Esophagus (tissue), 2 donors: Measurements from ENCODE around the gene ZC3H12A. TPM values are rescaled to one million over a fixed set of nuclear protein-coding genes. Genes with fewer than 3 reads are reported as not detected.

ENCODE experiments used
- H3K27ac ChIP-seq, 2 donors: one replicate each; pipeline ENCODE4 v1.5.1; 2013; ENCODE audit warnings: low read depth in 2 of 2, mild to moderate bottlenecking in 2 of 2, inconsistent platforms in 1 of 2, low read length in 1 of 2, moderate library complexity in 1 of 2
- H3K27me3 ChIP-seq, 2 donors: one replicate each; pipeline ENCODE4 v1.6.1; 2013; ENCODE audit warnings: low read length in 2 of 2, control low read depth in 1 of 2, mild to moderate bottlenecking in 1 of 2; ENCODE audit not compliant: insufficient read depth in 2 of 2, control insufficient read depth in 1 of 2
- H3K36me3 ChIP-seq, 2 donors: one replicate each; pipeline ENCODE4 v1.6.1; 2013; ENCODE audit warnings: low read length in 1 of 2; ENCODE audit not compliant: control insufficient read depth in 2 of 2, insufficient read depth in 2 of 2
- H3K4me1 ChIP-seq, 2 donors: one replicate each; pipeline ENCODE4 v1.6.1; 2013; ENCODE audit warnings: low read length in 1 of 2; ENCODE audit not compliant: control insufficient read depth in 2 of 2, insufficient read depth in 2 of 2
- H3K4me3 ChIP-seq, 2 donors: one replicate each; pipeline ENCODE4 v1.5.1; 2013; ENCODE audit warnings: low read length in 2 of 2, mild to moderate bottlenecking in 2 of 2, low read depth in 1 of 2, moderate library complexity in 1 of 2
- H3K9me3 ChIP-seq, 2 donors: one replicate each; pipeline ENCODE4 v1.6.1; 2013; ENCODE audit warnings: mild to moderate bottlenecking in 2 of 2, low read depth in 1 of 2, low read length in 1 of 2, moderate library complexity in 1 of 2; ENCODE audit not compliant: control insufficient read depth in 2 of 2, insufficient read depth in 1 of 2
- WGBS, 2 donors: extraction: QIAGEN DNeasy Blood & Tissue Kit; methylation state at CpG; one replicate each; pipeline ENCODE4 v1.1.7; 2013; 5-methylcytosine and 5-hydroxymethylcytosine counted together
- polyA plus RNA-seq, 2 donors: library from polyadenylated mRNA; stranded (reverse); fragments of 200-250 nt; gene quantifications; one replicate each; pipeline ENCODE4 v1.2.3, GENCODE V29; 2013
- donor health status: healthy with polysubstance abuse.
- donor health status: Bipolar disorder and iron deficiency.

ZC3H12A gene
- 10 to 100 TPM; 17.6 to 25.3 TPM for polyA plus RNA-seq

DNA sequence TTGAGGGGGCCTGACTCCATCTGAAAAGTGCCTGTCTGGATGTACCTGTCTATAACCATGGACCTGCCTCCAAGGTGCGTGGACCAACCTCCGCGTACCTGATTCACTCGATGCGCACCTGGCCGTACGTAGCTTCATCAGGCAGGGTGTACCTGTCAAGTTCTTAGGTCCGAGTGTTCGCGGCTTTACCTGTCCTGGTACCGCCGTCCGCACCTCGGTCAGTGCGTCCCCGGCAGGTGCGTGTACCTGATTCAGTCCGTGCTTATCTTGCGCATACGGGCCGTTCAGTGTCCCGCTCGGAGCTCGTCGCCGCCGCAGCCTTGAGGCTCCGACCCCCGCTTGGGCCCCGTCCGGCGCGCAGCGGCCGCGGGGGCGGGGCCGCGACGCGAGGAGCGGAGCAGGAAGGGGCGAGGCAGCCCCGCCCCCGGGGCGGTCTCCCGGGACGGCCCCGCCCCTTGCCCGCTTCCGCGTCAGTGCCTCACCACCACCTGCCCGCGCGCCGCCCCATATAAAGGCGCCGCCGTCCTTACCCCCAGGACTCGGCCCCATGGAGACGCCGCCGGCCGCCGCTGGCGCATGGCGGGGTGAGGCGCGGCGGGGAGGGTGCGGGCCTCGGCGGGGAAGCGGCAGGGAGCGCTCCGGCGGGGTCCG, at the start of gene ZC3H12A:
Gene ZC3H12A, plus strand, starts transcription at position 535 of the 651 bp plus-strand sequence. CDS start 917 bp downstream, outside the sequence.
- peaks cover 13 to 44% of the 10 kb centered on the region in 2 donors for H3K4me1 ChIP-seq
- H3K27ac ChIP-seq: peak within 1 kb of the TSS; percentile 92 to 98
- peak within 1 kb of the TSS; percentile 70 for H3K4me3 ChIP-seq
- no peaks in the 10 kb centered on the region for H3K9me3 ChIP-seq
- WGBS, 2 donors: 1% methylated on average over 53 to 78 of the region's 78 CpGs
- H3K27me3 ChIP-seq: no peaks in the 10 kb centered on the region
- peaks cover 4 to 17% of the 10 kb centered on the region in 2 donors for H3K36me3 ChIP-seq

DNA sequence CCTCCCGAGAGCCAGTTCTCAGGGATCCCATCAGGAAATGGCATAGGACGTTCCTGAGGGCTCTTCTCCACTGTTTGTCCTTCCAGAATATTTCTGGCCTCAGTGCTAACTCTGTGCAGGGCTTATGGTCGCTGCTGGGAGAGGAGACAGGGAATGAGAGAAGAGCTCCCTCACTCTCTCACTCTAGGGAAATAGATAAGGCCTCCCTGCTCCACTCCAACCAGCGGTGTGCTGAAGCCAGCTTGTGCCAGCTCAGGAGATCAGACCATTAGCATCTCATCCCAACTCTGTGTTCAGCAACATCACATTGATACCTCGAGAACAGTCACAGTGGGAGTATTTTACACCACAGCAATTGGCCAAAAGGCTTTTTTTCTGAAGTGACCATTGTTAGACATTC, 49.2 kb upstream of the ZC3H12A start:
- H3K4me1 ChIP-seq: no peaks in the 10 kb centered on the region
- 44 to 49% methylated on average over 5 of the region's 5 CpGs for WGBS, 2 donors
- H3K27me3 ChIP-seq: peaks cover 0 to 3% of the 10 kb centered on the region in 2 donors
- no peak overlapping the region for H3K27ac ChIP-seq
- H3K4me3 ChIP-seq: no peak overlapping the region
- H3K9me3 ChIP-seq: no peaks in the 10 kb centered on the region
- no peaks in the 10 kb centered on the region for H3K36me3 ChIP-seq

DNA sequence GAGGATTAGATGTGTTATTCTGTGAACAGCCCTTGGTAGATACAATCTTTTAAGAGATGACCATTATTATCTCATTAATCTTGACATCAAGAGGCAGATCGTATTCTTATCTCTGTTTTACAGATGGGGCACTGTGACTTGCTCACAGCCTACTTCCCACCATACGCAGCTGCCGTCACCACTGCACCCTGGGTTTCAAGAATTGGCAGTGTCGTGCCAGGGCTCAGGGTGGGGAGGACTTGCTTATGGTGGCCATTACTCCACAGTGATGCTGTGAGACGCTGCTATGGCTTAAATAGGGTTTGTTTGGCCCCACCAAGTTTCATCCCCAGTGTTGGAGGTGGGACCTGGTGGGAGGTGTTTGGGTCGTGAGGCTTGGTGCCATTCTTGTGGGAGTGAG, 45.4 kb upstream of the ZC3H12A start:
- H3K4me3 ChIP-seq: no peak overlapping the region
- H3K27me3 ChIP-seq: peaks cover 0 to 4% of the 10 kb centered on the region in 2 donors
- no peaks in the 10 kb centered on the region for H3K36me3 ChIP-seq
- no peaks in the 10 kb centered on the region for H3K9me3 ChIP-seq
- H3K27ac ChIP-seq: no peak overlapping the region
- 51 to 53% methylated on average over 6 of the region's 6 CpGs for WGBS, 2 donors
- H3K4me1 ChIP-seq: no peaks in the 10 kb centered on the region

DNA sequence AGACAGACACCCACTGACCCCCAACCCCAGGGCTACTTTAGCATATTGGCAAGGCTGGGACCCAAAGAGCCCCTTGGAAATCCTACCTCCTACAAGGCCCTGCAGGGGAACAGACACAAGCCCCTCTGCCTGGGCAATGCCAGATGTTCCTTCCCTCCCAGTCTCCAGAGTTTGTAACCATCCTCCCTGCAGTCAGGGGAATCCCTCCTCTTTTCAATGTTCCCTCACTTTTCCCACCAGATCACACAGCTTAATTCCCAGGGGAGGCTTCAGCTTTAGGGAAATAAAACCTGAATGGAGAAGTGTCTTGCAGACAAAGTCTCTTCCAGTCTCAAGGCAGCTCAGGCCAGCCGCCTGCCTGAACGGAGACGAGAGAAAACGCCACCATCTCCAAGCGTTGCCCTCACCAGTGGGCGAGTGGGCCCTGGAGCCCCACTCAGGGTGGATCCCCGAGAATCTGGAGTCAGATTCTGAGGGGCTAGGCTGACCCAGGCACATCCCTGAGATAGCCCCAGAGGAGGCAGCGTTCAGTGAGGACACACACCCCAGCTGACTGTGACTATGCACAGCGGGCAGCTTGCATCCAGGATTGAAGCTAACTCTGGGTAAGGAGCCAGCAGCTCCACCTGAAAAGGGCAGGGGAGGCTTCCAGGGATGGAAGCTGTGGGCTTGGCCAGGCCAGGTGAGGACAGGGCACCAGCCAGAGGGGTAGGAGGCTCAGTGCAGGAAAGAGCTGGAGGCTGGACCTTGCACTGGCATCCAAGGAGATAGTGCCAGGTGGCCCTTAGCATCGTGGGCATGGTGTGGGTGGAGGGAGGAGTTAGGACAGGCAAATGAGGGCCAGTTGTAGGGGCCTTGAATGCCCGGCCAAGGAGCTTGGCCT, 44.0 kb upstream of the ZC3H12A start:
- 68 to 71% methylated on average over 11 of the region's 11 CpGs for WGBS, 2 donors
- Histone ChIP-seq H3K36me3 (no peaks in the 10 kb centered on the region), H3K9me3 (no peaks in the 10 kb centered on the region), H3K27ac (no peak overlapping the region), H3K4me1 (no peaks in the 10 kb centered on the region), H3K4me3 (no peak overlapping the region), H3K27me3 (peaks cover 0 to 2% of the 10 kb centered on the region in 2 donors)

DNA sequence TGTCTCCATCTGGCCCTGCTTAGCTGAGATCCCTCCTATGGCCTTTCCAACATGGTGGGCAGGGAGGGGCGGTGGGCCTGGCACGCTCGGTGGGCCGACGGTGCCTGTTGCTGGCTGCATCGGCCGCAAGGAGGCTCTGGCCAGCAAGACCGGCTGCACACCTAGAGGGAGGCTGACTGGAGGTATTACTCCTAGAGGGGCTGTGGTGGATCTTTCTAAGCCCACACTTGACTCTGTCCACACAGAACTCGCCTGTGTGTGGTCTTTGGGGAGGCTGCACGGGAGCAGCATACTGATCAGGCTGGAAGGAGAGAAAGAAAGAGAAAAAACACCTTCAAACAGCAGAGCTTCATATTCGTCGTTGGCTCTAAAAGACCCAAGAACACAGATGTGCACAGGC, 41.7 kb upstream of the ZC3H12A start:
- H3K4me3 ChIP-seq: no peak overlapping the region
- no peaks in the 10 kb centered on the region for H3K36me3 ChIP-seq
- 64 to 65% methylated on average over 12 of the region's 12 CpGs for WGBS, 2 donors
- peaks cover 0 to 5% of the 10 kb centered on the region in 2 donors for H3K27me3 ChIP-seq
- H3K27ac ChIP-seq: no peak overlapping the region
- no peaks in the 10 kb centered on the region for H3K9me3 ChIP-seq
- H3K4me1 ChIP-seq: no peaks in the 10 kb centered on the region

DNA sequence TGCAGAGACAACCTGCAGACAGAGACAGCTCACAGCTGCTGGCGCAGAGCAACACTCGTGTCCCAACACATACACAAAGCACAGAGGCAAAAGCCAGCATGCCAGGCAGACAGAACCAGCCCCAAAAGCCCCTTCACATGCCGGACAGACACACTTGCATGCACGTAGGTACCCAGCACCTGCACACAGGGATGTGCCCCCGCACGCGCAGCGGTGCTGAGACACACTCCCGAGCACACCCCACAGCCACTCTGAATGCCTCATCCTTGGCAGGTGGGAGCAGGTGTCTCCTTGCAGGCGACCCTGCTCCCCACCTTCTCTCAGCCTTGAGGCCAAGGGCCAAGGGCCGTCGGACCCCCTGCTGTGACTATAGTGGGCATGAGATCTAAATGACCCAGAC, 41.2 kb upstream of the ZC3H12A start:
- Histone ChIP-seq H3K27ac (no peak overlapping the region), H3K36me3 (no peaks in the 10 kb centered on the region), H3K27me3 (peaks cover 0 to 5% of the 10 kb centered on the region in 2 donors), H3K4me1 (no peaks in the 10 kb centered on the region), H3K4me3 (no peak overlapping the region), H3K9me3 (no peaks in the 10 kb centered on the region)
- WGBS, 2 donors: 61 to 67% methylated on average over 12 of the region's 12 CpGs

DNA sequence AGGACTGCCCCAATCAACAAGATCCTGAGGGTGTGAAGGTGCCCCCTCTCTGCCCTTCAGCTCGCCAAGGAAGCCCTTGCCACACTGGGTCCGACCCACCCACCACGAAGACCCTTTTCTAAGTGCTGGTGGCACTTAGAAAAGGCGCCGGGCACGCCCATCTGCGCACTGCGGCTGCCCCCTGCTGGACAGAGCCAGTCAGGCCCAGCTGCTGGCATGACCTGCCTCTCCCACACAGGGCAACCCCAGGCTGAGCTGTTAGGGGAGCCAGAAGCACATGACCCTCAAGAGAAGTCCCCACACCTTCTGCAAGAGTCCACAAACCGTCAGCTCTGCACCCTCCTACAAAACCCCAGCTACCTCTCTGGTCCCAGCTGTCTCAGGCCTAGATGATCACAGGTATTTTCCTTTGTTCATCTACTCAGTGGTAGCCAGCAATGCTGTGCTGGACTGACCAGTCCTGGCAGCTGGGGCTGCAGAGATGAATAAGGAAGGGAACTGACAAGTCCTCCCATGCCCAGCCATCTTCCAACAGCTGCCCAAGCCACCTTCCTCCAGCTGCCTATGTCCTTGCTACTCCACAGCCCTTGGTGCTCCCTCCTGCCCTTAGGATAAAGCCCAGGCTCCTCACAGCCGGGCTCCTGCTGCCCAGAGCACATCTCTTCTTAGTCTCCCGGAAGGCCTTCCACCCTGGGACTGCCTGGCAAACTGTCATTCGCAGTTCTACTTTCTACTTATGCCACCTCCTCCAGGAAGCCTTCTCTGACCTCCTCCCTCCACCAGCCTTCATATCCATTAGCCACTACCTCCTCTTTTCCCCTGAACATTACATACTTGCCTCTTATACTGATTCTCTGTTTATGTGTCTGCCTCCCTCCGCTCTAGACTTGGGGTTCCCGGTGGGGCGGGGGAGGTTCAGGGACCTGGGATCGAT, 39.8 kb upstream of the ZC3H12A start:
- WGBS, 2 donors: 28% methylated on average over 16 of the region's 16 CpGs
- peaks cover 0 to 5% of the 10 kb centered on the region in 2 donors for H3K27me3 ChIP-seq

DNA sequence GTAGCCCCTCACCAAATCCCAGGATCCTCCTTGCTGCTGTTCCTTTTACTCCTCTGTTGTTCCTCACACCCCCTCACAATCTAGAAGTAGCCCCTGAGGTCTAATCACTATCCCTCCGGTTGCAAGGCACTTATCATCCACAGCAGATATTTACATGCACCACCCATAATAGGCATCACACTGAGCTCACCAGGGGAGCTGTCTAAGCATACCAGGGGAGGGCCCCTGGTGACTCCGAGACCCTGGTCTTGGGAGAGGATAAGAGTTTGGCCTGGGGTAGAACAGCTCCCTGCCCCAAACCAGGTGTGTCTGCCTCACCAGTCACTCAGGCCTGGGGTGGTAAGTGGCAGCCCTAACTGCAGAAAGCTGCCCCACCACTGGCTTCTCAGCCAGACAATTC, 37.3 kb upstream of the ZC3H12A start:
- Histone ChIP-seq H3K27ac (no peak overlapping the region), H3K9me3 (no peaks in the 10 kb centered on the region), H3K36me3 (no peaks in the 10 kb centered on the region), H3K4me1 (no peaks in the 10 kb centered on the region), H3K4me3 (no peak overlapping the region), H3K27me3 (peaks cover 0 to 2% of the 10 kb centered on the region in 2 donors)
- 52 to 57% methylated on average over 2 of the region's 2 CpGs for WGBS, 2 donors

More for the DNA sequence above, 39.8 kb upstream of the ZC3H12A start:
- Histone ChIP-seq H3K4me3 (no peak overlapping the region), H3K4me1 (no peaks in the 10 kb centered on the region), H3K27ac (no peak overlapping the region), H3K9me3 (no peaks in the 10 kb centered on the region), H3K36me3 (no peaks in the 10 kb centered on the region)
